NCI-H2107 treated with DMSO at 0.1 percent for 48 hours (cell line): Measurements from ENCODE around the gene PPP1R14D.
"Not testable (repeated sequence)": the region's sequence is repeated elsewhere in the genome, so short reads cannot be mapped to it uniquely, and the experiment has no call there.

Experiments used
- DNase-seq: peaks from one replicate; lab custom pipeline; 2025; ENCODE audit not compliant: unreplicated experiment; lab: John Stamatoyannopoulos, UW

PPP1R14D gene, protein sequence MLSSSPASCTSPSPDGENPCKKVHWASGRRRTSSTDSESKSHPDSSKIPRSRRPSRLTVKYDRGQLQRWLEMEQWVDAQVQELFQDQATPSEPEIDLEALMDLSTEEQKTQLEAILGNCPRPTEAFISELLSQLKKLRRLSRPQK

DNA sequence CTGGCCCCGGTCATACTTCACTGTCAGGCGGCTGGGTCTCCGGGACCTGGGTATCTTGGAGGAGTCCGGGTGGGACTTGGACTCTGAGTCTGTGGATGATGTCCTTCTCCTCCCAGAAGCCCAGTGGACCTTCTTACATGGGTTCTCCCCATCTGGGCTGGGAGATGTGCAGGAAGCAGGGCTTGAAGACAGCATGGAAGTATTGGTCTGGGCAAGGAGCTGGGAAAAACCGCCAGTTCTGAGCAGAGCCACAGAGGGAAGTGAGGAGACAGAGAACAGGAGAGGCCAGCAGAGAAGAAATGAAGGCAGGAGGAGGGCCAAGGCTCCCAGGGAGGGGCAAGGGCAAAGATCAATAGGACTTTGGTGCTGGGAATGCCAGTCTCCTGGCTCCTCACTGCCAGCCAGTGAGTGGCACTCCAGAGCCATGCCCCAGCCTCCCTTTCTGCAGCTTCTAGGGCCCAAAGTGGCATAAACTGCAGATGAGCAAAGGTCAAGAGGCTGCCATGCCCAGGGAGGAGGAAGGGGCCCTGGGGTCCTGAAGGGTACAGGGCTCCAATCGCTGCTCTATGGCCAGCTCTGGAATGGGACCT is at the start of gene PPP1R14D:
Gene PPP1R14D, minus strand, starts transcription at position 262 of the 590 bp plus-strand sequence. Its CDS starts 67 bp downstream, at position 195.
- no peak for DNase-seq

DNA sequence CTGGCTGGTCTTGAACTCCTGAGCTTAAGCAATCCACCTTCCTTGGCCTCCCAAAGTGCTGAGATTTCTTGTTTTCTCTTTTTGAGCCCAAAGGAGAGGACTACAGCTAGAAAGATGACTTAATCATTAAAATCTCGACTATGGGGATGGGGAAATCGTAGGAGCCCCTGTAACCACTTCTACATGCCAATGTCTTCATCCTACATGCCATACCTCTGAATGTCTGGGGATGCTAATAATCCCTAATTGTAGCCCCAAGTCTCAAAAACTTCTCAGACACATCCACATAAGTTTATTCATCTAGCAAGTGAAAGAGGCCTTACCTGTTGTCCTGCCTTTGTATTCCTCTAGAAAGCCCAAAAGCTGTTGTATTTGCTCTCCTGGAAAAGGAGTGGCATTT is 49.2 kb upstream of the PPP1R14D start:
- DNase-seq, result no peak

DNA sequence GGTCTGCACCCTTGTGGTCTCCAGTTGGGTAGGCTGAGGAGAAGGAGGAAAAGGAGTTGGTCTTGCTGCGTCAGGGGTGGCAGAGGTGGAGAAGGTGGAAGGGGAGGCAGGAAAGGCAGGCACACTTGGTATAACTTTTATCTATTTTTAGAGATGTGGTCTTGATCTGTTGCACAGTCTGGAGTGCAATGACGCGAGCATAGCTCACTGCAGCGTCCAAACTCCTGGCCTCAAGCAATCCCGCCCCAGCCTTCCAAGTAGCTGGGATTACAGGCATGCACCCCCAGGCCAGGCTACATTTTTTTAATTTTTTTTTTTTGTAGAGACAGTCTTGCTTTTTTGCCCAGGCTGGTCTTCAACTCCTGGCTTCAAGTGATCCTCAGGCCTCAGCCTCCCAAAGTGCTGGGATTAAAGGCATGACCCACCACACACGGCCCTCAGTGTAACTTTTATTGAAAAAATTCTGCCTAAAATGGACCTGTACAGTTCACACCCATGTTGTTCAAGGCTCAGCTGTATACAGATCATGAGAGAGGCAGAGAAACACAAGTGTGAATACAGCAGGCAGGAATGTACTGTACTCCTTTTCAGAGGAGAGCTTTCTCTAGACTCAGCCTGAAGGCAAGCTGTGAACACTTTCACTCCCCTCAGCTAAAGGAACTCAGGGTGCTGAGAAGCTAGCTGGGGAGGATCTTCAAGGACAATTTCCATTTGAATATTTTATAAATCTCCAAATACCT is 47.7 kb upstream of the PPP1R14D start:
- no peak for DNase-seq

DNA sequence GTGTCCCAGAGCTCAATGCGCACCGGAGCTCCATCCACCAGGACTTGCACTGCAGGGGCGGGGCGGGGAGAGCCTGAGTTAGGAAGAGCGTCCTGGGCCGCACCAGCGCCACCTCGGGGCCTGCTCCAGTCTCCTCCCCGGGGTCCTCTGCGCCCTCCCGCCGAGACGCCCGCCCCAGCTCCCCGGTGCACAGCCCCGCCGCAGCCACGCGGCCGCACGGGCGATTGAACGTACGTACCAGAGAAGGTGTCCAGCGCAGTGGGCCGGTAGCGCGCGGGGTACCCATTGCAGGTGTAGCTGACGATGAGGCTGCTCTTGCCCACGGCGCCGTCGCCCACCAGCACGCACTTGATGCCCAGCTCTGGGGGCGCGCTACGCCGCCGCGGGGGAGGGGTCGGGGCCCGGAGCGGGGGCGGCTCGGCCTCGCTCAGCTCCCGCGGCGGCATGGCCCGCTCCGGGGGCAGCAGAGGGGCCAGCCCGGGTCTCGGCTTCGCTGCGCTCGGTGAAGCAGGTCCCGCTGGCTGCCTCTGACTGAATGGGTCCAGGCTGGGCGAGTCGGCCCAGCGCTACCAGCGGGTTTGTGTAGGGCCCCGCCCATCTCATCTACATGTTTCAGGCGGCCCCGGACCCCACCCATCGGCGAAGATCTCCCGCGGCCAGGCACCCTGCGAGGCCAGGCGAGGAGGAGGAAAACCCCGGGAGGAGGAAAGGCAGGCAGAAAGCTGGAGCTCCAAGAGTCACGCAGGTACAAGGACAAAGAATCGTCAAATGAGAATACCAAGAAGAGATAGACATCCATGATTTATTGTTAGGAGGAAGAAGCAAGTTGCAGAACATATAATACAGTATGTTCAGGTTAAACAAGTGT is 45.4 kb upstream of the PPP1R14D start, which contains the start of gene RHOV:
Gene RHOV, minus strand, starts transcription at position 541 of the 868 bp plus-strand sequence. Its CDS starts 95 bp downstream, at position 446.
- DNase-seq, result peak; percentile 23

DNA sequence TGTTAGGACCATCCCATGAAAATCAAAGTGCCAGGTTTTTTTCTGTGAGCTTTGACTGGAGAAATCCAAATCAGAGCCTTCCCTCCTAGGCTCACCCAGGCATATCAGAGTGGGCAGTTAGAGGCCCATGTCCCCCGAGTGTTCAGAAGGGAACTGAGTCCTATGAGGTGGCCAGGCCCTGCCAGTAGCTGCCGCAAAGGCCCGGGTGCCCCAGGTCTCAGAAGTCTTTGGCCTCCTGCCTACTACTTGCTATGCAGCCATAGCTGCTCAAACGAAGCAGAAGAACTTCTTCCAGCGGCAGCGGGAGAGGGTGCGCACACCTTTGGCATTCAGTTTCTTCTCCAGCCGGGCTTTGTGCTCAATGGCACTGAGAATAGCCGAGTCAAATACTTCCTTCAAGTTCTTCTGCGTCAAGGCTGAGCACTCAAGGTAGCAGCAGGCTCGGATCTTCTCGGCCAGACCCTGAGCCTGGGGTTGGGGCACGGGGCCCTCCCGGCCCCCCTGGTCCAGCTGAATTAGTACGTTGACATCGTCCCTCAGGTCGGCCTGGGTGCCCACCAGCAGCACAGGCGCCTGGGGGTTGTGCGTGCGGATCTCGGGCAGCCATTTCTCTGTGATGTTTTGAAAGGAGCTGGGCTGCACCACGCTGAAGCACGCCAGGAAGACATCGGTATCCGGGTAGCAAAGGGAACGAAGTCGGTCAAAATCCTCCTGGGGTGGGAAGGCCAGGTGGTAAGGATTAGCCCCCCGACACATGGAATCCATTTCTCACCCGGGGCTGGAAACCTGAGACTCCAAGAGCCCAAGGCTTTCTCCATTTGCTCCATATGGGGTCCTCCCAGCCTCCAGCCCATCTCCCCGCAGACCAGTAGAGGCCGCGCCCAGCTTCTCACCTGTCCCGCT is 44.5 kb upstream of the PPP1R14D start:
- DNase-seq, result no peak

DNA sequence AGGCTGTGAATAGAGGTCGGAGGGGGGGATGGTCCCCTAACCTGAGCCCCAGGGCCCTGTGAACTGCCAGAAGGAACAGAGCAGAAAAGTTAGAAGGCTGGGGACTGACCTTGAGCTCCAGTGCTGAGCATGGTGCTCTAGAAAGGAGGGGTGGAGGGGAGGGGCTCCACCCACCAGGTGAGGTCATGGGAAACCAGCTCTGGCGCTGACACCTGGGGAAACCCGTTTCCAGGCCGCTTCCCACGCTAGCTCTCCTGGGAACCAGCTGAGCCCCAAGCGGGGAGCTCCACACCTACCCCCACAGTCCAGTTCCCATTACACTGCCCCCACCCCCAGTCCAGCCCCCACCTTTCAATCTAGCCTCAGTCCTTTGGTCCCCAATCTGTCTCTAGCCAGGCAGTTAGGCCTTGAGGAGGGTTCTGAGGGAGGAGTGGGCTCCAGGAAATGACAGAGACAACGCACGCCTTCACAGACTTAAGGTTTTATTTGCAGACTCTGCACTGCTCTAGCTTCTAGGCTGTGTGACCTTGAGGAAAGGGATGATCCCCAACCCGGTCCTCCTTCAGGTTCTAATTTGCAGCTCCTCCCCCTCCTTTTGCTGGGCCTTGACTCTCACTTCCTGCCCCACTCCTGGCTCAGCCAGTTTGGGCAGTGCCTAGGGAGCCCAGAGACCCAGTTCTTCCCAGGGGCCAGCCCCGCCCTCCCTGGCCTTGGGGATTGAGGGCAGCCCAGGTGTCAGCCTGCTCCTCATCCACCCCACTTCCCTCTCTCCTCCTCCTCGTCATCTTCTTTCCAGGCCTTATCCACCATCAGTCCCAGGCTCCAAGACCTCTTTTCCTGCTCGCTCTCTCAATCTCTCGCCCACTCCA is 43.5 kb upstream of the PPP1R14D start:
- no peak for DNase-seq

DNA sequence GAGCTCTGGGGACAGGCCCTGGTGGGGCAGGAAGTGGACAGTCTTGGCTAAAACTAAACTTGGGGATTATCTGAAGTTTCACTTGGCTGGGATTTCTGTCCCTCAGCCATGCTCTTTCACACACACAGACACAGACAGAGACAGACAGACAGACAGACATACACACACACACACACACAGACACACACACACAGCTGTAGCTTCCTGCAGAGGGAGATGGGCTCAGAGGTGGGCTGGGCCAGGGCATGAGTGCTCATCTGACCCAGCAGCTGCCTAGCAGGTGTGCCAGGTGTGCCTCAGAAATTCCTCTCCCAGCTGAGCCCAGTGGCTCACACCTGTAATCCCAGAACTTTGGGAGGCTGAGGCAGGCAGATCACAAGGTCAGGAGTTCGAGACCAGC is 42.2 kb upstream of the PPP1R14D start:
- DNase-seq, result no peak

DNA sequence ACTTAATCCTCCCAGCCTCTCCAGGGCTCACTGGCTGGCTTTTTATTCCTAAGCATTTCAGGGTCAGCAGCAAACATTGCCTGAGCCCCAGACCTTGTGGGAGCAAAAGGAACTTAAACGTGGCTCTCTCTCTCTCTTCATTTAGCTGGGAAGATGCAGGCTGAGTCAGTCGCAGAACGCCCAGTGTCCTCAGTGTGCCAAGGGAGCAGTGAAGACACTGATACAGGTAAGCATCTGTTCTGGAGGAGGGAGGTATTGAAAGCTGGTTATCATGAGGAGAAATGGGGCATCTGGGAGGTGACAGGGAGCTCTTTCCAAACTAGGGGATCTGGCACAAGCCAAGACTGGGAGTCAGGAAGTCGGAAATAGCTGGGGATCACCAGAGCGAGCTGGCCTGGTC is 41.2 kb upstream of the PPP1R14D start:
- no peak for DNase-seq

DNA sequence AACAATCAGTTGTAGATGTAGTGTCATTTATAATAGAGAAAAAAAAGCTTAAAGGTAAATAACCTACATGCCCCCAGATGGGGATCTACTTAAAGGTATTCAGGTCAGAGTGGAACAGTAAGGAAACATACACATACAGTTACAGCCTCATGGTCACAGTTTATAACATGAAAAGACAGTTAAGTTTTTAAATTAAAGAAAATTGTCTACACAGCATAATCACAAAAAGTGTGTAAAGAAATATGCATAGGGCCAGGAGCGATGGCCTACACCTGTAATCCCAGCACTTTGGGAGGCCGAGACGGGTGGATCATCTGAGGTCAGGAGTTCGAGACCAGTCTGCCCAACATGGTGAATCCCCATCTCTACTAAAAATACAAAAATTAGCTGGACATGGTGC is 38.7 kb upstream of the PPP1R14D start:
- DNase-seq, result no peak

DNA sequence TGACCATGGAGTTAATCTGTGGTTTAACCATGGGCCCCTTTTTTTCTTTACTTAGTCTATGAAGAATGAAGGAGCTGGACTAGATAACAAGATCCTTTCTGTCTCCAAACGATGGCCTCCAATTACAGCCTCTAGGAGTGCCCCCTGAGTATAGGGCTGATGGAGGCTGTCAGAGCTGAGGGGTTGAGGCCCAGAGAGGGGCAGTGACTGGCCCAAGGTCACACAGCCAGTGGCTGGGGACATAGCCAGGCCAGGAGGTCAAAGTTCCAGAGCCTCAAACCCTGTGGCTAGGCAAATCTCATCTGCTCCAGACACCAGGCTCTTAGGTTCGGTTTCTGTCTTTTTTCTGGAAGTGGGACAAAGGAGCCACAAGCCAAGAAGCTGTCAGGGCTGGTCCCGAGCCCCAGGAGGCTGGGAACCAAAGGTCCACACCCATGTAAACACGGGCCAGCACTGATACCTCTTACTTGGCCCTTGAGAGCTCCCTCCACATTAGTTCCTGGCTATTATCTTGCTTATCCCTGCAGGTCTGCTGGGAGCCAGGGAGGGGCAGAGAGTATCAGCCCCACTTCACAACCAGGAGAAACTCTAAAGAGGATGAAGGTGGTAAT is 35.3 kb upstream of the PPP1R14D start:
- DNase-seq, result no peak

DNA sequence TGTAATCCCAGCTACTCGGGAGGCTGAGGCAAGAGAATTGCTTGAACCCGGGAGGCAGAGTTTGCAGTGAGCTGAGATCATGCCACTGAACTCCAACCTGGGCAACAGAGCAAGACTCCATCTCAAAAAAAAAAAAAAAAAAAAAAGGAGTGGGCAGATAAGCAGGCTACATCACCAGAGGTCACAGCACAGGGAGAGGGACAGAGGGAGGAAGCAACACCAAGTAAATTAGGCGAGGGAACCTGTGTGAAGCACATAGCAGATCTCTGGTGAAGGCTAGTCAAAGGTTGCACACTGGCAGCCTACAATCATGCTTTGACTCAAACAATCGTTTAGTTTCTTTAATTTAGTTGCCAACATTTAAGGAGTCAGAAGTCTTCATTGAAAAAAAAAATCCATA is 32.6 kb upstream of the PPP1R14D start:
- DNase-seq, result not testable (repeated sequence)

DNA sequence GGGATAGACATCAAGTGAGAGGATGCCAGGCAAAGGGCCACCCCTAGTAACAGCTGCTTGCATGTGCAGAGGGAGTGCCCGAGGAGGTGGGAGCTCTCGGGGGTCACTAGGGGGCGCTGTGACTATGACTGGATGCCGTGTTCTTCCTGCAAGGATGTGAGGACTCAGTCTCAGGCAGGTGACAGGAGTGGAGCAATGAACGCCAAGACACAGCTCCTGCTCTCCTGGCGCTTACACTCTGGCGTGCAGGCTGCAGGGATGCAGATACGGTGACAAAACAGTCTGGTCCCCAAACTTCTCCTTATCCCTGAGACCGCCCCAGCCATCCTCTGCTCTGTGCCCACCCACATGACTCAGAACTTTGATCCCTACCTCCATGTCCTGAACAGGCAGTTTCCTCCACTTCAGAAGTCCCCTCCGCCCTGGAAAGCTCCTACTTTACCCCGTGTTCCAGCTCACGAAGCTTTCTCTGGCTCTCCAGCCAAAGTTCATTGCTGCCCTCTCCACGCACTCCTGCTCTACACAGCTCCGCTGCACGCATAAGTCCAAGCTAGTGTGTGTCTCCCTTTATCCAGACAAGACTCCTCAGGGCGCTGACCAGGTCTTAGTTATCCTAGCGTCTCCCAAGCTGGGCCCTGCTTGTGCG is 30.8 kb upstream of the PPP1R14D start:
- DNase-seq, result no peak

DNA sequence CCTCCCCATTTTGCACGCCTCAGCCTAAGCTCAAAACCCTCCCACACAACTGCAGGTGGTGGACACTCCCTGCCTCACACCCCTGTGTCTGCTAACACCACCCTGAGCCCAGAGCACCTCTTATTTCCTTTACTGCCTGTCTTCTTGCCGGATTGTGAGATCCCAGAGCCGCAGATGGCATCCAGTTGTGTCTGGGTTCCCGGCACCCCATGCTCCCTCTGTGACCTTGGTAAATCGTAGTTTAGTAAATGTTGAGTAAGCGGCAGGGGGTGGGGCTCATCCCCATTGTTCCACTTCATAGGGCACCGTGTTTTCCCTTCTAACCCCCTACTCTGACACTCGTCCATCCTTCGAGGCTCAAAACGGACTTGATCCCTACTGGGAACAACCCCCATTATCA is 30.2 kb upstream of the PPP1R14D start:
- no peak for DNase-seq

DNA sequence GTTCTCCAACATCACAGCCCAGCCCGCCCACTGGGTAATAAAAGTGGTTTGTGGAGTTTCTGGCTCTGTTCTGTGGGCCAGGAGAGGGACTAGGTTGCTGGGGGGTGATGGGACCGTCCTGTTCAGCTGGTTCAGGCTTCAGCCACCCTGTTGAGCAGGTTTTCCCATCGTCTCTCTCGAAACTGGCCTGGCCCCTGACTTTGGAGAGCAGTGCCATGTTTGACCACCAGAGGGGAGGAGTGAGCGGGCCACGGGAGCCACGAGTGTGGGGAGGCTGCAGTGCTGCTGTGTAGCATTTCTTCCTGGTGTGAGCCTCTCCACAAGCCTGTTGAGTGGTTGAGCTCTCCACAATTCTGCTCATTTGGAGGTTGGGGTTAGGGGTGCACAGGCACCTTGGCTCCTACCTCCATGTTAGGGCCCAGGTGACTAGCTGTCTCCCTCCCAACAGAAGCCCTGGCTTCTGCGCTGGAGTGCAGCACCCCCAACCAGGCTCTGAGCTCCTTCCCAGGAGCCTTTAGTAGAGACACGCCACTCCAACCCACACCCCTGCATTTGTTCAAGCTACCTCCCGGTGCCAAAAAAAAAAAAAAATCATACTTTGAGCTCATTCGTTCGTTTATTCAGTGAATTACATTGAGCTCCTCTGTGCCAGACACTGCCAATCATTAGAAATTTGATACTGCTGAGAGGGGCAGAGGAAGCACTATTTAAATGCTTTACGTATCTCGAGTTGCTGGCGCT is 29.3 kb upstream of the PPP1R14D start:
- peak; percentile 46 for DNase-seq

DNA sequence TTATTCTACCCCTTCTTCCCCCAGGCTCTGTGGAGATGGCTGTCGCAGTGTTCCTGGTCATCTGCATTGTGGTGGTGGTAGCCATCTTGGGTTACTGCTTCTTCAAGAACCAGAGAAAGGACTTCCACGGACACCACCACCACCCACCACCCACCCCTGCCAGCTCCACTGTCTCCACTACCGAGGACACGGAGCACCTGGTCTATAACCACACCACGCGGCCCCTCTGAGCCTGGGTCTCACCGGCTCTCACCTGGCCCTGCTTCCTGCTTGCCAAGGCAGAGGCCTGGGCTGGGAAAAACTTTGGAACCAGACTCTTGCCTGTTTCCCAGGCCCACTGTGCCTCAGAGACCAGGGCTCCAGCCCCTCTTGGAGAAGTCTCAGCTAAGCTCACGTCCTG is 28.2 kb upstream of the PPP1R14D start:
- no peak for DNase-seq

DNA sequence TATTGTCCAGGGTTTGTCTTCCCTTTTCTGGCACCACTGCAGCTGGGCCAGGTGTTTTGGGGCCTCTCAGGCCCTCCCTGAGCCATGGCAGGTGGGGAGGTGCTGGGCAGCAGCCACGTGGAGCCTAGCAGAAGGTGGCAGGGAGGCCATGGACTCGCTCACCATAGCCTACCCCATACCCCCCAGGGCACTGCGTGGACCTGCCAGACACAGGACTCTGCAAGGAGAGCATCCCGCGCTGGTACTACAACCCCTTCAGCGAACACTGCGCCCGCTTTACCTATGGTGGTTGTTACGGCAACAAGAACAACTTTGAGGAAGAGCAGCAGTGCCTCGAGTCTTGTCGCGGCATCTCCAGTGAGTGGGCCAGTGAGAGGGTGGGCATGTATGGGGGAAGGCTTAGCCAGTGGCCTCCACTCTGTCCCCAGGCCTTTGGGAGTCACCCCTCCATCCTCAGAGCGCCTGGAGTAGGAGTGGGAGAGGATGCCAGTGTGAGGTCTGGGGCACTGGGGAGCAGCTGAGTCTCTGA is 27.3 kb upstream of the PPP1R14D start:
- DNase-seq, result no peak

DNA sequence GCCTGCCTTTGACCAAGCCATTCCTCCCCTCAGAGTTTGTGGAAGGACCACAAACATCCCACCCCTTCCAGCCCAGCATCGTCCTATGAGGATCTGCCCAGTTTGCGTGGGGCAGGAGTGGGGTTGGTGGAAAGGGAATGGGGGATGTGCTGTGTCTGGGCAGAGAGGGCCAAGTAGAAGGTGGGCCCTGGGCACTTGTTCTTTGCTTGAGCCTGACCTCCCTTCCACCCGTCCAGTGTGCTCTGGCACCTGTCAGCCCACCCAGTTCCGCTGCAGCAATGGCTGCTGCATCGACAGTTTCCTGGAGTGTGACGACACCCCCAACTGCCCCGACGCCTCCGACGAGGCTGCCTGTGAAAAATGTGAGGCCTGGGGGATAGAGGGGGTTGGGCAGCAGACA is 25.7 kb upstream of the PPP1R14D start:
- no peak for DNase-seq
